Upper lobe of left lung (tissue), 4 donors: Measurements from ENCODE around the gene ABHD17C.

Experiments used
- EP300 ChIP-seq, 4 donors: sonication (generic); formaldehyde crosslinking; IDR thresholded peaks; one replicate each; pipeline ENCODE4 v1.5.1; 2017; ENCODE audit warnings: antibody characterized with exemption in 4 of 4, control low read depth in 2 of 4
- POLR2A ChIP-seq, 4 donors: fragments of 450-650 bp; IDR thresholded peaks; one replicate each; pipeline ENCODE4 v1.5.1; 2016 to 2017; ENCODE audit warnings: antibody characterized with exemption in 4 of 4, mild to moderate bottlenecking in 2 of 4
- TF ChIP-seq, protein P1 (sequence below), 6 experiments: fragments of 450-650 bp in 4 of 6; fragments of 200-600 bp in 2 of 6; sonication (generic) in 2 of 6; IDR thresholded peaks; one replicate each; pipeline ENCODE4 v1.5.1; 2016 to 2019; ENCODE audit warnings: antibody characterized with exemption in 6 of 6

DNA sequence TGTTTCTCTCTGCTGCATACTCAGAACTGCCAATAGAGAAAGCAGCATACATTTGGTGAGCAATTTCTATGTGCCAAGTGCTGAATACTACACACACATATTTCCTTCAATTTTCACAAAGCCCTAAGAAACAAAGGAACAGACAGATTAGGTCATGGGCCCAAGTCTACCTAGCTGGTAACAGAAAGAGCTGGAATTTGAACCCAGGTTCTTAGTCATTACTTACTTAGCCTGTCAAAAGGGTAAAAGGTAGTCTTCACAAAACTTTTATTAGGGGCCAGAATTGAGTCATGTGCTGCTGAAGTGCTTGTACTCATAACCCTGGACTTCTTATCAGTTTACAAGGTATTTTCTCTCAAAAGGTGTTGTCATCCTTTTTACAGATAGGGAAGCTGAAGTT, 10.4 kb upstream of the ABHD17C start:
- no peak for TF ChIP-seq POLR2A (IDR thresholded peaks at IDR 0.05)
- TF ChIP-seq, protein P1, sequence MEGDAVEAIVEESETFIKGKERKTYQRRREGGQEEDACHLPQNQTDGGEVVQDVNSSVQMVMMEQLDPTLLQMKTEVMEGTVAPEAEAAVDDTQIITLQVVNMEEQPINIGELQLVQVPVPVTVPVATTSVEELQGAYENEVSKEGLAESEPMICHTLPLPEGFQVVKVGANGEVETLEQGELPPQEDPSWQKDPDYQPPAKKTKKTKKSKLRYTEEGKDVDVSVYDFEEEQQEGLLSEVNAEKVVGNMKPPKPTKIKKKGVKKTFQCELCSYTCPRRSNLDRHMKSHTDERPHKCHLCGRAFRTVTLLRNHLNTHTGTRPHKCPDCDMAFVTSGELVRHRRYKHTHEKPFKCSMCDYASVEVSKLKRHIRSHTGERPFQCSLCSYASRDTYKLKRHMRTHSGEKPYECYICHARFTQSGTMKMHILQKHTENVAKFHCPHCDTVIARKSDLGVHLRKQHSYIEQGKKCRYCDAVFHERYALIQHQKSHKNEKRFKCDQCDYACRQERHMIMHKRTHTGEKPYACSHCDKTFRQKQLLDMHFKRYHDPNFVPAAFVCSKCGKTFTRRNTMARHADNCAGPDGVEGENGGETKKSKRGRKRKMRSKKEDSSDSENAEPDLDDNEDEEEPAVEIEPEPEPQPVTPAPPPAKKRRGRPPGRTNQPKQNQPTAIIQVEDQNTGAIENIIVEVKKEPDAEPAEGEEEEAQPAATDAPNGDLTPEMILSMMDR (IDR thresholded peaks at IDR 0.05): no peak
- no peak for TF ChIP-seq EP300 (IDR thresholded peaks at IDR 0.05)
